Fibroblast of peridontal ligament (primary cell): ENCODE data around the gene YES1.

ENCODE experiments used
- DNase-seq: peaks from one replicate; pipeline ENCODE4 v3.0.0-alpha.2; 2010; ENCODE audit errors: extremely low read depth

YES1 gene

DNA sequence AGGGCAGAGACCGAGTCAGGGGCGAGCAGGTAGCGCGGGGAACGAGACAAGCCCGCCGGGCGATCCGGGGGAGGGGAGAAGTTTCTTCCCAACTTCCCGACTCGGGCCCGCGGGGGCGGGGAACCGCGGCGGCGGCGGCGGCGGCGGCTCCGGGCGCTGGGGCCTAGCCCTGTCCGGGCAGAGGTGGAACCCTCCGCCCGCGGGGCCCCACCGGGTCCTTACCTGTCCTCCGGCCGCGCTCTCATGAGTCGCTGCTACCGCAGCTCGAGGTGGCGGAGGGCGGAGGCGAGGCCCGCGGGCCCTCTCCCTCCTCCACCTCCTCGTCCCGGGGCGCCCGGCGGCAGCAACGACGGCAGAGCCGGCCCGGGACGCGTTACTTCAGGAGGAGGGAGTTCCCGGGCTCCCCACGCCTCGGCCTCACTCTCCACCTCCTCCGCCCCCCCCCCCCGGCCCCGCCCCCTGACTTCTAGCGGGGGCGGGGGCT is at the start of gene YES1:
TSS of gene YES1 (minus strand) at position 351 of the 484 bp plus-strand sequence. CDS start 55,415 bp downstream, outside the sequence.
- peak; percentile 53 for DNase-seq

DNA sequence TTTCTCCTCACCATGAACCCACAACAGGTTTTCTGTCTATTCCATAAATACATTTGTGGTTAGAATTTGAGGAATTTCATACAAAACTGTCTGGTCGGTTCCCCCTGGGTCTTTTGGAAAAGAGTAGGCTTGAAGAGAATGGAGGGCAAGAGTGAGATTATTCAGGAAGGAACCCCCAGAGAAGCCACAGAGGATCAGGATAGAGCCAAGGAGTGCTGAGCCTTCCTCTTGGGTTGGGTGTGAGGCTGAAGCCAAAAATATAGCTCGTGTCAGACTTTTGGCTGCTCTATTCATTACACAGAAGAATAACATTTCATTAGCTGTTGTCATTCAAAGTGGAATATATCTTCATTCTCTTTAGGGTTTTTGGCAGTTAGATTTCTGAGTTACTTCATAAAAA is 45.9 kb upstream of the YES1 start:
- no peak for DNase-seq

DNA sequence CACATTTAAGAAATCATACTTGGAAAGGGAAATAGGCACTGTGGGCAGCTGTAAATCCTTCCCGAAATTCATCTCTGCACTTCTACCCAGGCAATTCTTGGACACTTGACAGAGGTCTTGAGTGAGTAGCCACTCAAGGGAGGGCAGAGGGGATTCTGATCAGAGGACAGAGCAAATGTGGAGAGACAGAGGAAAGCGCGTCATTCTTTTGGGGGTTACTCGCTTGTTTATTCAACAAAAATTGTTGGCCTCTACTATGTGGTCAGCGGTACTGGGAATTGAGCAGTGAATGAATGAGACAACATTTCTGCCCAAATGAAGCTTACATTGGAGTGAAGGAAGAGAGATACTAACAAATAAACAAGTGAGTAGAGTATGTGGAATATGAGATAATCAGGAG is 41.4 kb upstream of the YES1 start:
- DNase-seq = peak; percentile 93

DNA sequence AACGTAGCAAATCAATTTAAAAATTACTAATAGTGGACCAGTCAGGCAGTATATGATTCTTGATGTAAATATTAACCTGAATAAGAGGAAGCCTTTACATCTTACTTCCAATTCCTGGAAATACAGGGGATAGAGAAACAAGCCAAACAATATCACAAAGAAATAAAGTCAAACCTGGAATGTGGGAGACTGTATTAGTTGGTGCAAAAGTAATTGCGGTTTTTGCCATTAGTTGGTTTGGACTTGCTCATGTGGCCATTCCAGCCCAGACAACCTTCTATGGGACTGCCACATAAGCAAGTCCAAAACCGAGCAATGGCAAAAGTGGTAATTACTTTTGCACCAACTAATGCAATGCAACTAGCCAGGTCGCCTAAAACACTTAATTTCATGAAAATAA is 38.9 kb upstream of the YES1 start:
- DNase-seq = no peak

DNA sequence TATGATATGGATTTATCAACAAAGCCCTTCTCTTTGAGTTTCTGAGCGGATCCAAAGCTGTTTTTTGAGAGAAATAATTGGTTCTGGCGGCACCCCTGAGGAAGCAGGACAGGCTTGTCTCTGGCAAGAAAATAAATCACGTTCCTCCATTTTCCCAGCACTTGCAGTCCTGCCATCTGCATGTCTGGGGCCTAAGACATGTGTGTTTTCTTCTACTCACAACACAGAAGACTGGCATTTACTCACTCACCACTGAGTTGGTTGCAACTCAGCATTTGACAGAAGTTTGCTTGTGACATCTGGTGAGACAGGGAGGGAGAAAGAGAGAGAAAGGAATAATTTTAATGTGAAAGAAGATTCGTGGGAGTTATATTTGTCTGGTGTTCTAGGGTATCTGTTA is 37.0 kb upstream of the YES1 start:
- DNase-seq = no peak

DNA sequence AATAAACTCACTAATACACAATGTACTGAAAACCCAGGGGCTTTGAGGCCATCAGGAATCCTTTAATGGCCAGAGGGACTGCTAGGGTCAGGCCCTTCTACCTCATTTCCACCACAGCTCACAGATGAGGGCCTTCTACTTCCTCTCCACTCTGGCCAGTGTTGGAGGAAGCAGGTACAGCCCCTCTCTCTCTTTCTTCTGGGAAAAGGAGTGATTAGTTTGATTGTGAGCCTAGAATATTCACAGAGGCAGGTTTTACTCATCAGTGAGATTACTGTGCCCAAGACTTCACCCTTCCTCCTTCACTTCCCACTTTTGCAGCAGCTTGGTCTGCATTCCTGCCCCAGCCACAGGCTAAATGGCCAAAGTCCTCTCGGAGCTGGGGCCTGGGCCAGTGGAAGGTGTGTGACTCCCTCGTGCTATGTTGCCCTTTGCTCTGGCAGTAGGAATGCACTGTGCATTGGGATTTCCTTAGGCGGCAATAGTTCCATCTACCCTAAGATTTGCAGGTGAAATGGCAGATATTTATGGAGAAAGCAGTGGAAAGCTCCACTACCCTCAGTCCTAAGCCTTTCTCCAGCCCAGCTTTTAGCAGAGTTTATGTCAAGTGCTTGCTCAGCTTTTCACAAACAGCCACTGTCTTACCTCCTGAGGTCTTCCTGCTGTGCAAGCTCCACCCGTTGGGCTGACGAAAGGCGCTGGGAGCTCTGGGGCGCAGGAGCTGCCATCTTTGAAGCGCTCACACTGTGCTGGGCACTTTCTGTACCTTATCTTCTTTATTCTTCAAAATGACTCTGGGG is 36.2 kb upstream of the YES1 start:
- DNase-seq = no peak

DNA sequence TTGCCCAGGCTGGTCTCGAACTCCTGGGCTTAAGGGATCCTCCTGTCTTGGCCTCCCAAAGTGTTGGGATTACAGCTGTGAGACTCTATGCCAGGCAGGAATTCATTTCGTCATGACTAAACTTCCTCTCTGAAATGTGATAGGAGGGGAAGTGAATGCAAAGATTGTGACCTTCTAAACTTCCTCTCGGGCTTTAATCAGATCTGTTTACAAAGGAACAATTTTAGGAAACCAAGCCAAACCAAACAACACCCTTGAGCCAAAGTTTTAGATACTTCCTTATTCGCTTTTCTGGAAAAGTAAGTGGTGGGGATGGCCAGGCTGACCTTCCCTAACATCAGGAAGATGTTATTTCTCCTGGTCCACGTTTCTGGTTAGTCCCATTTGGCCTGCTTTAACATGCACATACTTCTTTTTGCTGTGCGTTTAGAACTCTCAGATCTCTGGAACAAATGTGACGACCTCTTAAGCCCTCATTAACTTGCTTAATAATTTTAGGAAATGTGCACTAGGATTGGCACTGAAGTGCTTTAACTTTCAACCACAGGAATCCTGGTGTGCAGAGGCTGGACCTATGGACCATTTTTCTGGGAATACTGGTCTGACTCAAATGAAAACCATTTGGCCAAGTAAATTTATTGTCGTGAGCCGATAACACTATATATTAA is 33.2 kb upstream of the YES1 start:
- peak; percentile 95 for DNase-seq

DNA sequence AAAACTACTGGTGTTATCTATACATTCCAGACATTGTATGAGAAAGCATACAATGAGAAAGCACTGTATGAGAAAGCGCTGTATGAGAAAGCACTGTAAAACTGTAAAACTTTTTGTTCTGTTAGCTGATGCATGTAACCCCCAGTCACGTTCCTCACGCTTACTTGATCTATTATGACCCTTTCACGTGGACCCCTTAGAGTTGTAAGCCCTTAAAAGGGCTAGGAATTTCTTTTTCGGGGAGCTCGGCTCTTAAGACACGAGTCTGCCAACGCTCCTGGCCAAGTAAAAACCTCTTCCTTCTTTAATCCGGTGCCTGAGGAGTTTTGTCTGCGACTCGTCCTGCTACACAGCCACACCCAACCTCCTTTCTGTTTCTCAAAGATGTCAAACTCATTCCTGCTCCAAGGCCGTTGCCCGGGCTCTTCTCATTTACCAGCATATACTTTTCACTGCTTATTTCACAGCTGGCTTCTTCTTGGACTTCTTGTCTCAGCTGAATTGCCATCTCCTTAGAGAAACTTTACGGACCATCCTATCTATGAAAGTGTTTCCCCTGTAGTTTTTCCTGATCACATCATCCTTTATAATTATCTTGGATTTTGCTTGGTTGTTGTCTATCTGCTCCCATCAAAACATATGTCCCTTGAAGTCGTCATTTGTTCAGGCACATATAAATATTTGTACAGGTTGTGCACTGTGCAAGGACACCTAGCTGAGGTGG is 29.8 kb upstream of the YES1 start:
- no peak for DNase-seq

DNA sequence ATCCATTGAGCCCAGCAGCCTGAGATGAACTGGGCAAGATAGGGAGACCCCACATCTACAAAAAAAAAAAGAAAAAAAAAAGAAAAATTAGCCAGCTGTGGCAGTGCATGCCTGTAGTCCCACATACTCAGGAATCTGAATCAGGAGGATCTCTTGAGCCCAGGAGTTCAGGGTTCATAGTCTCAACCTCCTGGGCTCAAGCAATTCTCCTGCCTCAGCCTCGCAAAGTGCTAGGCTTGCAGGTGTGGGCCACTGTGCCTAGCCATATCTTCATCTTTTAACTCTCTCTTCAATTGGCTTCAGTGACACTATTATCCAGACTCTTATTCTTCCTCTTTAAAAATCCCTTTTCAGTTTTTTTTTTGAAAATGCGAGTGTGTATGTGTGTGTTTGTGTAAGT is 28.5 kb upstream of the YES1 start:
- no peak for DNase-seq

DNA sequence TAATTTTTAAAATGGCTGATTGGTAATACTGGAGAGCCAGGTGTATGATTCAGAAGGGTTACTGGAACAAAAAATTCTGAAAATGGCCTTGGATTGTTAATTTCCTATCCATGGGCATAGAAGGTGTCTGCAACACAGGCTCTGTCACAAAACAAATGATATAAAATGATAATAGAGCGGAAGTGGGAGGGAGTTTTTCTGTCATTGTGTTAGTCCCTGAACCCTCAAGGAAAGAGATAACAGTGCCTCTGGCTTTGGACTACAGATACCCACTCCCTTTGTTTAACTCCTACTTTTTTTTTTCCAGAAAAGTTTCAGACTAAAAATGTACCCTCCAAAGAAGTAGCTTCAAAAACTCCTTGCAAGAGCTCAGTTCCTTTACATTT is 28.0 kb upstream of the YES1 start:
- no peak for DNase-seq

DNA sequence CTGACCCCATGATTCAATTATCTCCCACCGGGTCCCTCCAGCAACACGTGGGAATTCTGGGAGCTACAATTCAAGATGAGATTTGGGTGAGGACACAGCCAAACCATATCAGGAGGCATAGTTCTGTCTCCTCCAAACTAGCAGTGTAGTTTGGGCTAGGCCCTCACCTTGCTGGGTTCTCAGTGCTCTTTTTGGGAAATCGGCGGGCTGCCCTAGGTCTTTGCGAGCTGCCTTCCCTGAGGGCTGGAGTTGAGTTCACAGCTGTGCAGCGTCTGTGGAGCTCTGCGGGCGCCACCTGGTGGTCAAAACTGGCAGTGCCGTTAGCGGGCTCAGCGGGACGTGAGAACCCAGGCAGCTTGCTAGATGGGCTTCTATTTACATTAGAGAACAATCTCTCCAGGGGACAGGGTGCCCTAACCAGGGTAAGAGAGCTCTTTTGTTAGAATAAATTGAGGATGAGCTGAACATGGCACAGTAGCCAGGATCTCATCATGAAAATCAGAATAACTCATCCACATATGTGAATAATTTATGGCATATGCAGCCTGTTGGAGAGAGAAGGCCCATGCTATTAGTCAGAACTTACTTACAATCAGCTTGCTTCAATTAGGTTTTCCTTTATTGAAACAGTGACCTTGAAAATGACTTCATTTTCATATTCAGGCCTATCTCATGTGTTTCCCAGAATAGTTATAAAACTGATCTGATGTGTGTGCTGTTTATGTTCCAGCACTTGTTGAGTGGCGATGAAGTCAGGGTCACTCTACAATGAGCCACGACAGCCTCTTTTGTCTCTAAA is 27.4 kb upstream of the YES1 start:
- DNase-seq = peak; percentile 92

DNA sequence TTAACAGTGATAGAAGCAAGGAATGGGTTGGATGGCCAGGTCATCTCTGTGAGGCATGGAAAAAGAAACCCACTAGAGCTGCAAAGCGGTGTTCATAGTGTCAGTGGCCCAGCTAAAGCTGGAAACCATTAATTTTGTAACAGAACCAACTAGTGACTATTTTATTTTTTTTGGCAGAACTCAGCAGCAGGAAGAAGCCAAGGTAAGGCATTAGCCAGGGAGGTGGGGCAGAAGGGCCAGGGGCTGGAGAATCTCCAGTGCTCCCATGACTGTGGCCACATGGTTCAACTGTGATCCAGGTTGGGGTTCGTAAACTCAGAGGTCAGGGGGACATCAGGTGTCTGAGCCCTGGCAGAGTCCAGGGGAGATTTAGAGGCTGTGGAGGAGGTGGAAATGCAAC is 25.9 kb upstream of the YES1 start:
- DNase-seq = no peak

DNA sequence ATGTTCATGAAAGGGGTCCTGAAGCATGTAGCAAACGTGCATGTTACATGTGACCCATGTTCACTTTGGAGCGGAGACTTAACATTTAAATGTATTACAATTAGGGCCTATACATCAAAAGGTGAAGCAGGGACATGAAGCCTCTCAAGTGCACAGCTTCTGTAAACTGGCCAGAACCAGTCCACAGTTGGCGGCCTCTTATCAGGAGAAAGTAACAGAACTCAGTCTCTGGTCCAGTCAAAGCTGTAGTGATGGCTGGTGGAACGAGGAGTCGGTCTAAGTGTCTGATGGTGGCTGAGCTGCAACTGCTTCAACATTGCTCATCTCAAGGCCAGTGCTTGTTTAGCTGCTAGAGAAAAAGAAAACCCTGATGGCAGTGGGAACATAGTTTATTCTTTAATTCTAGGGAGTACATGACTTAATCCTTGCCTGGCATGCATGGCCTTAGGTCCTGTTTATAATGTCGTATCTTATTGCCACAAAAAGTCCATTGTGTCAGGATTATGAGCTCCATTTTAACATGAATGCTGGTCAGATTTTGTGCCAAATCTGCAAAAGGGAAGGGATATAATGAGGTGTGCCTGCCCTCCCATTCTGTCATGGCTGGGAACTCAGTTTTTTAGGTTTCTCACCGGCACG is 22.2 kb upstream of the YES1 start:
- no peak for DNase-seq

DNA sequence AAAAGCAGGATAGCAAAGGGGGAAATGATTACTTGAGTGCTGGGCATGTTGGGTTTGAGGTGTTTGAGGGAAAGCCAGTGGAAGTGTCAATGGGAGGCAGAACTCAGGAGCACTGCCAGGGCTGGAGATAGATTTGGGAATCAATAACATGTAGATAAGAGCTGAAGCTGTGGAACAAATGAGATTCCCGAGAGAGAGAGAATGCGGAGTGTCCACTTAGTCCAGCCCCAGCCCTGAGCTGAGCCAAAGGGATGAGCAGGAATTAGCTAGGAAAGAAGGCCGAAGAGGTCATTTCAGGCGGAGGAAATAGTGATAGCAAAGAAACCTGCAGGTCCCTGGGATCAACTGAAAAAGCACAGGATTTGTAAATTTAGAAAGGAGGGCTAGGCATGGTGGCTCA is 21.2 kb upstream of the YES1 start:
- DNase-seq = no peak

DNA sequence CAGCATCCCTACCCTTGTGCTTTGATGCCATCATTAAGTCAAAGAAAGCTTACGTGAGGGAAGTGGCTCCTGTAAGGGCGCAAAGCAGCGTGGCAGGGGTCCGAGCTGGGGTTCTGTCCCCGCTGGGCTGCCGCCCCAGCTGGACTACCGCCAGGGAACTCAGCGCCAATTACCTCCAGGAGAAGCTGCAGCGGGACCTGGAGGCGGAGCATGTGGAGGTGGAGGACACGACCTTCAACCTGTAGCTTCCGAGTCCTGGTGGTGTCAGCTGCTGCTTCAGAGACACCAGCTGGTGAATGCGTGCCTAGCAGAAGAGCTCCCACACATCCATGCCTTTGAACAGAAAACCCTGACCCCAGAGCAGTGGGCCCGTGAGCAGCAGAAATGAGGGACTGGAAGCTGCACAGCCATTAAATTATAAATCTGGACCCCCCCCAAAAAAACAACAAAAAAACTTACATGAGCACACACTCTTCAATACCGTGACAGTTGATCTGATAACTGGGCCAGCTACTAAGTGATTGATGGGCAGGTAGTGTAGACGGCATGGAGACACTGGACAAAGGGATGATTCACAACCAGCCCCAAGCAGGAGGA is 20.1 kb upstream of the YES1 start:
- no peak for DNase-seq

DNA sequence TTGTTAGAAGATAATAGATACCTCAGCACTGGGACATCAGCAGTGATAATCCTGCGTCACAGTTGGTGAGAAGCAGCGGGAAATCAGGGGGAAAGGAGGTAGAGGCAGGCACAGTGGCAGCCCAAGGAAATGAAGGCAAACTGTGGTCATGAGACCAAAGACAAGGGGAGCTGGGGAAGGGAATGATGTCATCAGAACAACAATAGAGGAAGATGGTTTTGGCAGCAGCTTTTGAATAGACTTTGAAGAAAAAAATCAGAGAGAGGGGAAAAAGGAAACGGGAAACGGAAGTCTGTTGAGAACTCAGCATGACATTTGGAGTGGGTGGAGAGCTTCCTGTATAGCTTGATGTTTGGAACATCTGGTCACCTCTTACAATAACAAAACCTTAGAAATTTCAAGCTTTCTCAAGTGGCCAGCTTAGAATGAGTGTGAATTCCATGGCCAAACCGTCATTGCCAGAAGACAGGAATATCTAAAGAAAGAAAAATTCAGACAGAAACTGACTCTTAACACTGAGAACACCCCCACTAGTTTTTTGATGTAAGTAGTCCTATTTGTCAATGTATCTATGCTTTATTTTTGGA is 18.4 kb upstream of the YES1 start:
- peak; percentile 59 for DNase-seq

DNA sequence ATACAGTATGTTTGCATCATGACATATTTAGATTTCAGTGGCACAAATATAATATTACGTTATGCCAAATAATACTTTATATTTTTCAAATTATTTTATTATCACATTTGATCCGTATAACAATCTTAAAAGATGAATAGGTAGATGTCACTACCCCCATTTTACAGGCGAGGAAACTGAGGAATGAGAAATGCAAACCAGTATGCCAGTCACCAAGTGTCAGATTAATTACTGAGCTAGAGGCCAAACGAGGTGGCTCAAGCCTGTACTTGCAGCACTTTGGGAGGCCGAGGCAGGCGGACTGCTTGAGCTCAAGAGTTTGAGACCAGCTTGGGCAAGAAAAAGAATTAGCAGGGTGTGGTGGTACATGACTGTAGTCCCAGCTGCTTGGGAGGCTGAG is 17.4 kb upstream of the YES1 start:
- no peak for DNase-seq

DNA sequence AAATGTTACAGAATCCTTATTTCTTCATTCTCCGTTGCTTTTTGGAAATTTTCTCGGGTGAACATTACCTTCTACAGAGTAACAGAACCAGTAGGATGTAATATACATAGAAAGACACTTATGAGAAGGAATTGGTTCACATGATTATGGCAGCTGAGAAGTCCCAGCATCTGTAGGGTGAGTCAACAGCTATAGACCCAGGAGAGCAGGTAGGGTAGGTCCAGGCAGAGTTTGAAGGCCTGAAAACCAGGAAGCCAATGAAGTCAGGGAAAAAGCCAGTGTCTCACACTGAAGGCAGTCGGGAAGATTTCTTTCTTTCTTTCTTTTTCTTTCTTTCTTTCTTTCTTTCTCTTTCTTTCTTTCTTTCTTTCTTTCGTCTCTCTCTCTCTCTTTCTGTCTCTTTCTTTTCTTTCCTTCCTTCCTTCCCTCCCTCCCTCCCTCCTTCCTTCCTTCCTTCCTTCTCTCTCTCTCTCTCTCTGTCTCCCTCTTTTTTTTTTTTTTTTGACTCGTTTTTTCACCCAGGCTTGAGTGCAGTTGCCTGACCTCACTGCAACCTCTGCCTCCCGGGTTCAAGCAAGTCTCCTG is 15.1 kb upstream of the YES1 start:
- no peak for DNase-seq

DNA sequence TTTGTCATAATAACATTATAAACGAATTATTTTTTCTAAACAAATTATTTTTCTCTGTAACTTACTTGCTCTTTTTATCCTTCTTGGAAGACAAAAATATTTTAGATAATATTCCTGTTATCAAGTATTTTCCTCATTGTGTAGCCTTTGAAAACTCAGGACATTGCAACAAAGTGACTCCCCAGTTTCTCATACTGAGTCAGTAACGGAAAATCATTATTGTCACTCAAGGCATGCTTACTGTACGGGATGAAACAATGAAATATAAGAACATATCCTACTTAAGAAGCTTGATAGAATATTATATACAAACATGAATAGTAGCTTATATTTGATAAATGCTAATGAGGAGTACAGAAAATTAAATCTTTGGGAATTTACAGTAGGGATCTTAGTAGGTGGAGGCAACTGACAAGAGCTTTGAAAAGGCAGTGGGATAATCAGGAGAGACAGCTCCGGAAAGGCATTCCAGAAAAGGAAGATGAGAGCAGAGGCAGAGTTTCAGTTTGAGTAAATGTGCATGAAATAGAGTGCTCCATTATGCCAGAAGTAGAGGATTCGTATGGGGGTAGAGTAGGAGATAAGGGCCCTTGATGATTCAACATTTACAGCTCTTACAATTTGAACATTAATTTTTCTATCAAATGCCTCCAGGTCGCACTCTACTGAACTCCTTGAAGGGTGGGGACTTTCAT is 14.0 kb upstream of the YES1 start:
- DNase-seq = no peak

DNA sequence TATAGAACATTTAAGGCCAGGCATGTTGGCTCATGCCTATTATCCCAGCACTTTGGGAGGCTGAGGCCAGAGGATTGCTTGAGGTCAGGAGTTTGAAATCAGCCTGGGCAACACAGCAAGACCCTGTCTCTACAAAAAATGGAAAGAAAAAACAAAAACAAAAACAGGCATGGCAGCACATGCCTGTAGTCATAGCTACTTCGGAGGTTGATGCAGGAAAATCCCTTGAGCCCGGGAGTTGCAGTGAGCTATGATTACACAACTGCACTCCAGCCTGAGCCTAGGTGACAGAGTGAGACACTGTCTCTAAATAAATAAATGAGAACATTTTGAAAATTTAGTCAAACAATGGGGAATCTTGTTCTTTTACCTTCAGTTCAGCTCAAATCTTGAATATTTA is 12.1 kb upstream of the YES1 start:
- DNase-seq = no peak
